Endodermal cell (in vitro differentiated cells): ENCODE results near the gene RGS7. TPM values are rescaled to one million over a fixed set of nuclear protein-coding genes. Genes with fewer than 3 reads are reported as not detected.

Source experiments
- DNase-seq: peaks from one replicate; pipeline ENCODE4 v3.0.0-alpha.2; 2017
- H3K27ac ChIP-seq: 2 replicates; pipeline ENCODE4 v1.5.1; 2013; ENCODE audit warnings: mild to moderate bottlenecking, low read depth, low read length, moderate library complexity
- H3K27me3 ChIP-seq: 2 replicates; pipeline ENCODE4 v1.6.1; 2013; ENCODE audit warnings: mild to moderate bottlenecking, low read length, moderate library complexity; ENCODE audit not compliant: insufficient read depth, control insufficient read depth, poor library complexity, severe bottlenecking
- H3K36me3 ChIP-seq: 2 replicates; pipeline ENCODE4 v1.7.0; 2013; ENCODE audit warnings: mild to moderate bottlenecking, low read length, moderate library complexity; ENCODE audit not compliant: control insufficient read depth, insufficient read depth
- H3K4me1 ChIP-seq: one replicate; pipeline ENCODE4 v1.7.0; 2013; ENCODE audit warnings: low read length; ENCODE audit not compliant: control insufficient read depth, insufficient read depth
- H3K4me3 ChIP-seq: 2 replicates; pipeline ENCODE4 v1.5.1; 2013; ENCODE audit warnings: mild to moderate bottlenecking, low read length, moderate library complexity
- H3K9ac ChIP-seq: 2 replicates; pipeline ENCODE4 v1.6.1; 2013; ENCODE audit warnings: mild to moderate bottlenecking, low read length, moderate library complexity; ENCODE audit not compliant: poor library complexity, severe bottlenecking; ENCODE audit errors: extremely low read depth
- H3K9me3 ChIP-seq: 2 replicates; pipeline ENCODE4 v1.6.1; 2013; ENCODE audit warnings: mild to moderate bottlenecking, low read length, moderate library complexity; ENCODE audit not compliant: control insufficient read depth
- H3K27ac Mint-ChIP-seq: 2 replicates; pipeline ENCODE4 v1.8.0; 2020; ENCODE audit warnings: mixed read lengths
- H3K27me3 Mint-ChIP-seq: 2 replicates; pipeline ENCODE4 v1.8.0; 2021; ENCODE audit warnings: mild to moderate bottlenecking, mixed read lengths; ENCODE audit not compliant: insufficient read depth
- H3K36me3 Mint-ChIP-seq: 2 replicates; pipeline ENCODE4 v1.8.0; 2020; ENCODE audit warnings: low read depth, mixed read lengths
- H3K4me1 Mint-ChIP-seq: 2 replicates; pipeline ENCODE4 v1.8.0; 2020; ENCODE audit warnings: mixed read lengths
- H3K4me3 Mint-ChIP-seq: 2 replicates; pipeline ENCODE4 v1.8.0; 2020; ENCODE audit warnings: mild to moderate bottlenecking, moderate library complexity, mixed read lengths
- H3K9me3 Mint-ChIP-seq: 2 replicates; pipeline ENCODE4 v1.8.0; 2020; ENCODE audit warnings: mild to moderate bottlenecking, mixed read lengths
- WGBS, 2 experiments: methylation state at CpG; one replicate each; pipeline versions ENCODE4 v1.1.5 to v1.1.7; 2013; ENCODE audit warnings: missing lambda C conversion rate in 2 of 2, mixed read lengths in 1 of 2; ENCODE audit not compliant: insufficient coverage in 1 of 2, insufficient read length in 1 of 2; 5-methylcytosine and 5-hydroxymethylcytosine counted together
- total RNA-seq, 2 donors: library from RNA; stranded (reverse); fragmentation: NEBNext Ultra II Directional in 1 of 2; extraction: Animal tissue kit (Norgen Biotek cat#: 25700) in 1 of 2; gene quantifications; 2 replicates in 1 of 2; 3 replicates in 1 of 2; pipeline ENCODE4 v1.2.1, GENCODE V29; 2021
- TF ChIP-seq, protein P1 (sequence below): fragments of 200-600 bp; sonication (generic); conservative IDR thresholded peaks from 2 replicates; pipeline ENCODE4 v1.5.0; 2021; ENCODE audit warnings: antibody characterized with exemption, mild to moderate bottlenecking

The RGS7 gene
- total RNA-seq, 2 donors from 2014 or later: 1.0 to 1.1 TPM

DNA sequence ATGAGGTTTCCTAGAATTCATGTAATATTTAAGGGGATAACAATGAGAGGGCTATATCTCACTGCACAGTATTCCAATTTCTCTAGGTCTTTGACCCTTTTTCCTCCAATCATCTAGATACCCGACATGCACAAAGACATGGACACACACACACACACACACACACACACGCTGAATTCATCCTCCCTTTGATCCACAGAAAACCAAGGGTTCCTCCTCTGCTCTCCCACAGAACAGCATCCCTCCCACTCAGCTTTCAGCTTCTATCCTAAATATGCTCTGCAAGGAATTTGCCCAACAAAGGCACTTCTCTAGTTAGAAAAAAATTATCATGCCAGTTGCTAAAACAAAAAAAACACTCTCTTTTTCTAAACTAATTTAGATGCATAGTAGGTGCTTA lies 231.7 kb downstream of the RGS7 start:
- H3K4me1 ChIP-seq: no peaks in the 10 kb centered on the region
- Mint-ChIP-seq H3K9me3 (no peaks in the 10 kb centered on the region), H3K27ac (no peak overlapping the region), H3K27me3 (no peaks in the 10 kb centered on the region), H3K4me3 (no peak overlapping the region), H3K36me3 (no peaks in the 10 kb centered on the region), H3K4me1 (peaks cover 3% of the 10 kb centered on the region)
- no peaks in the 10 kb centered on the region for H3K27me3 ChIP-seq
- TF ChIP-seq, protein P1, sequence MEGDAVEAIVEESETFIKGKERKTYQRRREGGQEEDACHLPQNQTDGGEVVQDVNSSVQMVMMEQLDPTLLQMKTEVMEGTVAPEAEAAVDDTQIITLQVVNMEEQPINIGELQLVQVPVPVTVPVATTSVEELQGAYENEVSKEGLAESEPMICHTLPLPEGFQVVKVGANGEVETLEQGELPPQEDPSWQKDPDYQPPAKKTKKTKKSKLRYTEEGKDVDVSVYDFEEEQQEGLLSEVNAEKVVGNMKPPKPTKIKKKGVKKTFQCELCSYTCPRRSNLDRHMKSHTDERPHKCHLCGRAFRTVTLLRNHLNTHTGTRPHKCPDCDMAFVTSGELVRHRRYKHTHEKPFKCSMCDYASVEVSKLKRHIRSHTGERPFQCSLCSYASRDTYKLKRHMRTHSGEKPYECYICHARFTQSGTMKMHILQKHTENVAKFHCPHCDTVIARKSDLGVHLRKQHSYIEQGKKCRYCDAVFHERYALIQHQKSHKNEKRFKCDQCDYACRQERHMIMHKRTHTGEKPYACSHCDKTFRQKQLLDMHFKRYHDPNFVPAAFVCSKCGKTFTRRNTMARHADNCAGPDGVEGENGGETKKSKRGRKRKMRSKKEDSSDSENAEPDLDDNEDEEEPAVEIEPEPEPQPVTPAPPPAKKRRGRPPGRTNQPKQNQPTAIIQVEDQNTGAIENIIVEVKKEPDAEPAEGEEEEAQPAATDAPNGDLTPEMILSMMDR: no peak
- no peak for DNase-seq
- H3K27ac ChIP-seq: no peak overlapping the region
- no peak overlapping the region for H3K4me3 ChIP-seq
- no peaks in the 10 kb centered on the region for H3K9me3 ChIP-seq
- no peaks in the 10 kb centered on the region for H3K36me3 ChIP-seq
- 86% methylated on average over 2 of the region's 2 CpGs; no CpG with 5 or more reads in 1 of the 2 experiments for WGBS, 2 experiments
- H3K9ac ChIP-seq: no peak overlapping the region

- no peak for DNase-seq
- H3K36me3 Mint-ChIP-seq: no peaks in the 10 kb centered on the region
- no peak overlapping the region for H3K4me3 Mint-ChIP-seq
- TF ChIP-seq, protein P1: no peak
- H3K9ac ChIP-seq: no peak overlapping the region
- peaks cover 10% of the 10 kb centered on the region for H3K4me1 Mint-ChIP-seq
- no peaks in the 10 kb centered on the region for H3K36me3 ChIP-seq
- H3K27ac ChIP-seq: no peak overlapping the region
- no peaks in the 10 kb centered on the region for H3K4me1 ChIP-seq
- no peaks in the 10 kb centered on the region for H3K27me3 ChIP-seq
- H3K9me3 Mint-ChIP-seq: no peaks in the 10 kb centered on the region
- no peak overlapping the region for H3K4me3 ChIP-seq
- no peaks in the 10 kb centered on the region for H3K9me3 ChIP-seq
- H3K27me3 Mint-ChIP-seq: no peaks in the 10 kb centered on the region
- WGBS, 2 experiments: 98 to 100% methylated on average over 3 of the region's 3 CpGs
- H3K27ac Mint-ChIP-seq: no peak overlapping the region
Measured at GRCh38 chr1:241118049-241118448, 239.0 kb downstream of the RGS7 start.

DNA sequence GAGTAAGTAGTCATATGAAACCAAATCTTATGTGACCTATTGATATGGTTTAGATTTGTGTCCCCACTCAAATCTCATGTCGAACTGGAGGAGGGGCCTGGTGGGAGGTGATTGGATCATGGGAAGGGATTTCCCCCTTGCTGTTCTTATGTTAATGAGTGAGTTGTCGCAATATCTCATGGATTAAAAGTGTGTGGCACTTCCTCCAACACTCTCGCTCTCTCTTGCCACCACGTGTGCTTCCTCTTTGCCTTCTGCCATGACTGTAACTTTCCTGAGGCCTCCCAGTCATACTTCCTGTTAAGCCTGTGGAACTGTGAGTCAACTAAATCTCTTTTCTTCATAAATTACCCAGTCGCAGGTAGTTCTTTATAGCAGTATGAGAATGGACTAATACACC lies 241.2 kb downstream of the RGS7 start:
- Histone ChIP-seq H3K9ac (no peak overlapping the region), H3K27me3 (no peaks in the 10 kb centered on the region), H3K36me3 (no peaks in the 10 kb centered on the region), H3K4me1 (no peaks in the 10 kb centered on the region), H3K27ac (no peak overlapping the region), H3K4me3 (no peak overlapping the region), H3K9me3 (no peaks in the 10 kb centered on the region)
- Mint-ChIP-seq H3K27me3 (no peaks in the 10 kb centered on the region), H3K27ac (no peak overlapping the region), H3K4me3 (no peak overlapping the region), H3K36me3 (no peaks in the 10 kb centered on the region), H3K4me1 (peaks cover 10% of the 10 kb centered on the region), H3K9me3 (no peaks in the 10 kb centered on the region)
- TF ChIP-seq, protein P1: no peak
- WGBS, 2 experiments: 93 to 96% methylated on average over 4 of the region's 5 CpGs
- DNase-seq: no peak
